GM12801 (cell line): Measurements from ENCODE around the gene STK16.

Experiments used
- TF ChIP-seq, protein P1 (sequence below): IDR thresholded peaks from one replicate; pipeline ENCODE4 v1.5.1; 2011; ENCODE audit warnings: control low read depth; ENCODE audit not compliant: insufficient read length; ENCODE audit errors: extremely low read depth

Gene STK16

DNA sequence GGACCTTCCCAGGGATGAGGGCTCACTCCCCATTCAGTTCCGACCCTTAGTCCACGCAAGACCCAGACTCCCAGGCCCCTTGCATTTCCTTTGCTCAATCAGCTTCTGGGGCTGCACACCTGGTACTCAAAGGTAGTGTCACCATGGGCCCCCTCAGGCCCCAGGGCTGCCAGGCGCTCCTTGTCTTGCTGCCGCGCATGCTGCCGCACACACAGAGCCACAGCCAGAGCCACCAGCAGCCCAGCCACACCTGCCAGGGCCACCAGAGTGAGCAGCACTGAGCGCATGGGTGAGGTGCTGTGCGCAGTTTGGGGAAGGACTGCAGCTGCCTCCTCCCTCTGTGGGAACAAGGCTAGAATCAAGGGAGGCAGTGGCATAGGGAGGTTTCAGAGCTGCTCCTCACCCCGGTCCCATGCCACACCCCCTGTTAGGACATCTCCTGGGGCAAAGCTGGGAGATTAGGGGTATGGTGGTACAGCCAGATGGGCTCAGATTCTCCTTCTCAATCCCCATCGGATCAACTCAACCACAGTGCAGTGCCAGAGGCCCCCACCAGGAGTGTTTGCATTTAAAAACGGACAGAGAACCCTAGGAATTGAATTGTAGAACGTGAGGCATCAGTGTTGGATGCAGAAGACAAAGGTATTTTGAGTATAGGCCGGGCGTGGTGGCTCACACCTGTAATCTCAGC is 52.6 kb downstream of the STK16 start:
- TF ChIP-seq, protein P1, sequence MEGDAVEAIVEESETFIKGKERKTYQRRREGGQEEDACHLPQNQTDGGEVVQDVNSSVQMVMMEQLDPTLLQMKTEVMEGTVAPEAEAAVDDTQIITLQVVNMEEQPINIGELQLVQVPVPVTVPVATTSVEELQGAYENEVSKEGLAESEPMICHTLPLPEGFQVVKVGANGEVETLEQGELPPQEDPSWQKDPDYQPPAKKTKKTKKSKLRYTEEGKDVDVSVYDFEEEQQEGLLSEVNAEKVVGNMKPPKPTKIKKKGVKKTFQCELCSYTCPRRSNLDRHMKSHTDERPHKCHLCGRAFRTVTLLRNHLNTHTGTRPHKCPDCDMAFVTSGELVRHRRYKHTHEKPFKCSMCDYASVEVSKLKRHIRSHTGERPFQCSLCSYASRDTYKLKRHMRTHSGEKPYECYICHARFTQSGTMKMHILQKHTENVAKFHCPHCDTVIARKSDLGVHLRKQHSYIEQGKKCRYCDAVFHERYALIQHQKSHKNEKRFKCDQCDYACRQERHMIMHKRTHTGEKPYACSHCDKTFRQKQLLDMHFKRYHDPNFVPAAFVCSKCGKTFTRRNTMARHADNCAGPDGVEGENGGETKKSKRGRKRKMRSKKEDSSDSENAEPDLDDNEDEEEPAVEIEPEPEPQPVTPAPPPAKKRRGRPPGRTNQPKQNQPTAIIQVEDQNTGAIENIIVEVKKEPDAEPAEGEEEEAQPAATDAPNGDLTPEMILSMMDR: no peak

DNA sequence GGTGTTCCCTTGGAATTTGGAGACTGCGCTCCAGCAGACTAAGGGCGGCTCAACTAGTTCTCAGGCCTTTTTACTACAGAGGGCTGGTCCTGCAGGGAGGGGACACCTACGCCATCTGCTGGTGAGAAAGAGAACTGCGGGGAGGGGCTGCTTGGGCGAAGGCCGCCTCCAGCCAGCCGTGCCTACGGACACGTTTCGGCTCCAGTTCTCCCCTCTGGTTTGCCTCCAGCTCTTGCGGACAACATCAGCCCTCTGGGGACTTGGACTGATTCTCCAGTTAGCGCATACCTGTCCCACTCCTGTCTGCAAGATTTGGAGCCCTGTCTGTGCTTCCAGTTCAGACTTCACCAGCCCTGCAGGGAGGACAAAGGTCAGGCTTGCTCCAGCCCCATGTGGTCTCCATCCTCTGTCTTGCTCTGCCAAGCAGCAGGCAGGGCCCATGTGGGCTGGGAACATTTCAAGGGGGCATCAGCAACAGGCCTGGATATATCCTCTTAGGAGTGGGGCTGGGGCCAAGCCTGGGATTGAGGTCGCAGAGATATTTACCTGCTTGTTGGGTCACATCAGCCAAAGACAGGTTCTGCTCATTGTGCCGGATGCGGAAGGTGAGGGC is 53.6 kb downstream of the STK16 start:
- TF ChIP-seq, protein P1: peak; percentile 60

DNA sequence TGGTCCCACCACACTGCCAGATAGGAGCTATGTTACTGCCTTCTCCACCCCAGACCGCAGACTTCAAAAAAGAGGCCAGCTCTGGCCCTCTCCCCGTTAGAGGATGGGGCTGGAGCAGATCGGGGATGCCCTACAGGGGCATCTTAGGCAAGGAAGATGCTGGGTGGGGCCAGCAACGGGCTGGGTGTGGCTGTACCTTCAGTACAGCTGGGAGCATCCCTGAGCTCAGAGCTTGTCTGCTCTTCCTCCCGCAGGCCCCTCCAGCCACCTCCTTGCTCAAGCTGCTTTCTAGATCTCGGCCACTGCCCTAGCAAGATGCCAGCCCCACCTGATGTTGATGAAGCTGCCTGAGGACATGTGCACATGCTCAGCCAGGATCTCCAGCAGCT is 54.1 kb downstream of the STK16 start:
- TF ChIP-seq, protein P1: no peak
